HFF-Myc (cell line): Measurements from ENCODE around the gene PTMS.

Experiments used
- DNase-seq: peaks from one replicate; pipeline ENCODE4 v3.0.0-alpha.2; 2011; ENCODE audit warnings: low read depth; ENCODE audit errors: extremely low read depth
- H3K4me3 ChIP-seq: replicated peaks from 2 replicates; pipeline ENCODE4 v1.5.1; 2011; ENCODE audit warnings: low read depth, mild to moderate bottlenecking, control low read depth, low read length
- TF ChIP-seq, protein P1 (sequence below): IDR thresholded peaks from 2 replicates; pipeline ENCODE4 v1.5.1; 2012; ENCODE audit warnings: mild to moderate bottlenecking, low read depth, low read length, control low read depth; ENCODE audit errors: missing control alignments

Gene PTMS

DNA sequence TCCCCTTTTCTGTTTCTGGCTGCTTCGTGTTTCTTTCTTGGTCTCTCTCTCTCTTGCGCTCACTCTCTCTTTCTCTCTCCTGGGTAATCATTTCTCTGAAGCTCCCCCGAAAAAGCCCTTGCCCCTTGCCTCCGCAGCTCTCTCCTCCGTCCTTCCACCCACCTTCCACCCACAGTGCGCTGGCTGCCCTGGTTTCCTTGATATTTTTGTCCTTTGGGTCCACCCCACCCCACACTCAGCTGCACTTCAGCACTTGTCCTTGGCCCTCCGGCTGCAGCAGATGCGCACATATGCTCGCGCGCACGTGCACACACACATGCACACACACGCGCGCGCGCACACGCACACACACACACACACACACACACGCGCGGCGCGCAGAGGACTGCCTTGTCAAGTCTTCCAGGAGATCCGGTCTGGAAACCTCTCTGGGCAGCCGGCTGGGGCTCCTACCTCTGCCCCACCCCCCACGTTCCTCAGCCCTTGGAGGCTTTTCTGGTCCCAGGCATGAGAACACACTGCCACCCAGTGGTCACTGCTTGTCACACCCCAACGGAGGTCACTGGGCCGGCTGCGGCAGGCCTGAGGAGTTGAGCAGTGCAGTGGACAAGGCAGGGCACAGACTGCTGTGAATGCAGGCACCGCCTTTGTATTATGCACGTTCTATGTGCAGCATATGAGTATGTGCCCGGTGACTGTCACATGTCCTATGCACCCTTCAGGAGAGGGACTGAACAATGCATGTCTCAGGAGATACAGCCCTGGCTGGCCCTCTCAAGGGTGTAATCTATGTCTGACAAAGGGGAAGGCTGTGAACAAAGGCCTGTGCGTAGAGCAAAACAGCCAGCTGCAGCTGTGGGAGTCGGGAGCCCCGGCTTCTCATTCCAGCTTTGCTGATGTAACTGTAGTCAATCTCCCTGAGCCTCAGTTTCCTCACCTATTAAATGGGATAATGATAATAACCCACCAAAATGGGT lies 12.7 kb downstream of the PTMS start:
- peak; percentile 82 for DNase-seq
- peak overlapping the region; percentile 38 for H3K4me3 ChIP-seq
- TF ChIP-seq, protein P1, sequence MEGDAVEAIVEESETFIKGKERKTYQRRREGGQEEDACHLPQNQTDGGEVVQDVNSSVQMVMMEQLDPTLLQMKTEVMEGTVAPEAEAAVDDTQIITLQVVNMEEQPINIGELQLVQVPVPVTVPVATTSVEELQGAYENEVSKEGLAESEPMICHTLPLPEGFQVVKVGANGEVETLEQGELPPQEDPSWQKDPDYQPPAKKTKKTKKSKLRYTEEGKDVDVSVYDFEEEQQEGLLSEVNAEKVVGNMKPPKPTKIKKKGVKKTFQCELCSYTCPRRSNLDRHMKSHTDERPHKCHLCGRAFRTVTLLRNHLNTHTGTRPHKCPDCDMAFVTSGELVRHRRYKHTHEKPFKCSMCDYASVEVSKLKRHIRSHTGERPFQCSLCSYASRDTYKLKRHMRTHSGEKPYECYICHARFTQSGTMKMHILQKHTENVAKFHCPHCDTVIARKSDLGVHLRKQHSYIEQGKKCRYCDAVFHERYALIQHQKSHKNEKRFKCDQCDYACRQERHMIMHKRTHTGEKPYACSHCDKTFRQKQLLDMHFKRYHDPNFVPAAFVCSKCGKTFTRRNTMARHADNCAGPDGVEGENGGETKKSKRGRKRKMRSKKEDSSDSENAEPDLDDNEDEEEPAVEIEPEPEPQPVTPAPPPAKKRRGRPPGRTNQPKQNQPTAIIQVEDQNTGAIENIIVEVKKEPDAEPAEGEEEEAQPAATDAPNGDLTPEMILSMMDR = peak; percentile 91

DNA sequence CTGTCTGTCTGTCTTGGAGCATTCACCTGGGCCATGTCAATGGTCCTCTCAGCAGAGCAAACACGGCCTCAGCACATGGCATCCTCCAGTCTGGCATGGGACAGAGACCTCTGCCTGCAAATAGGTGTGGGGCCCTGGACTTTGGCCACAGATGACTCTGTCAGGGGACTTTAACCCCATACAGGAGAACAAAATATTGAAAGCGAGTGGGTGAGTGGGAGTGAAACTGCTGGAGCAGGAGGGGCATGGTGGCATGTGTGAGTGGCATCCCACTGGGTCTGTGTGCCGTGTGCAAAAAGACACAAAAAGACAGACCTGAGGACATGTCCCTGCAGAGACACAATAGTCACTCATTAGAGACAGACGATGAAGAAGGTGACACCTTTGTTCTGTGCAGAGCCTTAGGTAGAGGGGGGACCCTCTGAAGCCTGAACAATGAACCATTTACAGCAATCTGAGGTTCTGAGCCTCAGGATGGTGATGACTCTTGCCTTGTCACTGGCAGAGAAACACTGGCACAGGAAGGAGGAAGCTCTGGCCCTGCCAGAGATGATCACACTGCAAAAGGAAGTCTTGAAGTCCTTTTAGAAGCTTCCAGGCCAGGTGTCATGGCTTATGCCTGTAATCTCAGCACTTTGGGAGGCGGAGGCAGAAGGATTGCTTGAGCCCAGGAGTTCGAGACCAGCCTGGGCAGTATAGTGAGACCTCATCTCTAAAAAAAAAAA lies 13.7 kb downstream of the PTMS start:
- DNase-seq = no peak
- TF ChIP-seq, protein P1 = no peak
- H3K4me3 ChIP-seq = no peak overlapping the region

DNA sequence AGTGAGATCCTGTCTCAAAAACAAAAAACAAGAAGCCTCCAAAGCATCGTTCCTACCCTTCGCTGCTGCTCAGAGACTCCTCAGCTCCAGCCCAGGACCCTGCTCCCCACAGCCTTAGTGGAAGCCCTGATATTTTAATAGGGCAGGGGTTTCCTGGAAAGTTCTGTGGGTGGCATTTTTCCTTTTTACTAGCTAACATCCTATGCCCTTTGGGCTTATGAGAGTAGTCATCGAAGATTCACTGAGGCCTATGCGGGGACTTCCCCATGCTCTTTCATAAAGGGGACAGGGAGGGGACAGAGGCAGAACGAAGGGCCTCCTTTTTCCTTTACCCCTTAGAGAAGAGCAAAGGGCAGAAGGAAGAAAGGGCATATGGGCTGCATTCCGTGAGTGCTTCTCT lies 14.4 kb downstream of the PTMS start:
- H3K4me3 ChIP-seq = no peak overlapping the region
- no peak for DNase-seq
- TF ChIP-seq, protein P1 = no peak

DNA sequence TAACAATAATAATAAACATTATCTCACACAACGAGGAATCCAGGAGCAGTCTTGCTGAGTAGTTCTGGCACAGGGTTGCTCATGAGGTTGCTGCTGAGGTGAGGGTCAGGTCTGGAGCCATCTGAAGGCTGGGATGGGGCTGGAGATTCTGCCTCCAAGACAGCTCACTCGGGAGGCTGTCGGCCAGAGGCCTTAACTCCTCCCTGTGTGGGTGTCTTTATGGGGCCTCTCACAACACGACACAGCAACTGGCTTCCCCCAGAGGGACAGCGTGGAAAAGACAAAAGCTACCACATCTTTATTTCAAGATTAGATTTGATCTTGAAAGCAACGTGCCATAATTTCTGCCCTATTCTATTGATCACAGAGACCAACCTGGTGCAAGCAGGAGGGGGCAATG lies 16.0 kb downstream of the PTMS start:
- H3K4me3 ChIP-seq = no peak overlapping the region
- TF ChIP-seq, protein P1 = no peak
- DNase-seq = no peak

DNA sequence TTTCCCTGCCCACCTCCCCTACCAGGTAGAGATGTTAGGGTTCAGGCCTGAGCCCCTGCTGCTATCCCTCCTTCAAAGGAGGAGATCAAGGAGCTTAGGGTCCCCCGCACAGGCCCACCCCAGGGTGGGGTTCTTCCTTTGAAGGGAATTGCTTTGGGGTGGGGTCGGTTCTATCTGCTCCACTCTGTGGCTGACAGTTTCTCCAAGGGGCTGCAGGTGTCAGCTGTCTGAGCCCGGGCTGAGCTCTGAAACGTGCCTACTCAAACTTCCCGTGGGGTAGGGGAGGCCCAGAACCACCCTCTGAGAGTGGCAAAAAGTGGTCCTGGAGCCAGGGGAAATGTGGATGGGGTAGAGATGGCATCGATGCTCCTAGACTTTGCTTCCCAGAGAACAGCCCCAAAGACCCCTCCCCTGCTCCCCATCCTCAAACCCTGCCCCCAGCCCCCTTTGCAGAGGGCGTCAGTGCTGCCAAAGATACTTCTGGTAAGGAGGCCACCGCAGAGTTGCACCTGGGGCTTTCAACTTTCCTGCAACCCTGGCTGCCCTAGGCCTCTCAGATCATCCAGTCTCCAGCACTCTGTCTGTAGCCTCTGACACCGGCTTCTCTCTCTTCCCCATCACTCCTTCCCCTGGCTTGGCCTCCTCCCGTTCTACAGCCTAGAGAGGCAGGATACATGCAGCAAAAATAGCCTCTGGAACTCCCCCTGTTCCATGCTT lies 16.8 kb downstream of the PTMS start:
- H3K4me3 ChIP-seq = no peak overlapping the region
- TF ChIP-seq, protein P1 = no peak
- no peak for DNase-seq

DNA sequence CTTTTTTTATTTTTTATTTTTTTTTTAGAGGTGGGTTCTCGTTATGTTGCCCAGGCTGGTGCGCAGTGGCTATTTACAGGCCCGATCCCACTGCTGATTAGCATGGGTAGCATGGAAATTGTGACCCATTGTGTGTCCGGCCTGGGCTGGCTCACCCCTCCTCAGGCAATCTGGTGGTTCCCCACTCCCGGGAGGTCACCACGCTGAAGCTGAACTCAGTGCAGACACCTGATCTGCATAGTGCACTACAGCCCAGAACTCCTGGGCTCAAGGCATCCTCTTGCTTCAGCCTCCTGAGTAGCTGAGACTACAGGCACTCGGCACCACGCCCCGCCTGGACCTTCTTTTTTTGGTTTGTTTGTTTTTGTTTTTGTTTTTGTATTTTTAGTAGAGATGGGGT lies 17.7 kb downstream of the PTMS start:
- no peak for DNase-seq

More for the DNA sequence above, 17.7 kb downstream of the PTMS start:
- TF ChIP-seq, protein P1 = no peak
- H3K4me3 ChIP-seq = no peak overlapping the region
